NCI-H1105 (cell line): ENCODE data around the gene CHCHD3.

Experiments
- DNase-seq: peaks from one replicate; lab custom pipeline; 2025; lab: John Stamatoyannopoulos, UW

The CHCHD3 gene

DNA sequence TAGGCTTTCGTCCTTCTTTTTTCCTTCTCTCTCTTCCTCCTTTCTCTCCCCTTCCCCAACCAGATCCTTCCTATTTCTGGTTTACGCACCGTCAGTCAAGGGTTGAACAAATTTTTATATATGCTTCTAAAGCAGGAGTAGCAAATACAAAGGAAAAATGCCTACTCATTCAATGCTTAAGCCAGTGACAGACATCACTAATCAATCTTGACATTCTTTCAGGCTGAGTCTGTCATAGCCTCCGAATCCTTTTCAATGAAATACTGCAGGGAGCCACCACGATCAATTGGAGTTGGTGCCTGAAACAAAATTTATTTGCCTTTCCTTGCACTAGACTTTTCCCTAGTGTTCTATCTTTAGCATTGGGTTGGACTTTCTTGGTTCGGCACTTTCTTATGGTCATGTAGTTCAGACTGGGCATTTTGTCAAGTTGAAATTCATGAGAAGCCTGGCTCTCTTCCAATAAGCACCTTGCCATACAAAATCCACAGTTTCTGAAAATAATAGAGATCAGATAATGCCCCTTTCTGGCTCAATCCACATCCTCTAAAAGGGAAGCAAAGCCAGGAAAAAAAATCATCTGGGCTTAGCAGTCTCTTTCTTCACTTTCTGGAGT lies 266.1 kb downstream of the CHCHD3 start:
- DNase-seq, result no peak

GRCh38 chr7:132815130-132815529 lies 266.8 kb downstream of the CHCHD3 start:
- DNase-seq, result no peak

DNA sequence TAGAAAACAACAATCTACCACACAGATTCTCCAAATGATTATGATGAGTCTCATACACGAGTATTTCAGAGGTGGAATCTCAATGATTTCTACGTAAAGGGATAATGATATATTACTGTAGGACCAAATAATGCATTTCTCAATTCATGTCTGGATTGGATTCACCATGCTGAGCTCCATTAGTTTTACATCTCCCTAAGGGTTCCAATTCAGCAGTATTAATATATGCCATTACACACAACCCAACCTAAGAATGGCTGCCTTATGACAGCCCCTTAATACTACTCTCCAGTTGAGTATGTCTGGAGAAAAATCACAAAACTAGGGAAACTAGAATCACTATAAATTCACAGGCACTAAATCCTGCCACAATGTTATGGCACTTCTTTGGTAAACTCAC lies 271.3 kb downstream of the CHCHD3 start:
- DNase-seq, result no peak

- no peak for DNase-seq
Observed at GRCh38 chr7:132806834-132807233, 275.1 kb downstream of the CHCHD3 start.

DNA sequence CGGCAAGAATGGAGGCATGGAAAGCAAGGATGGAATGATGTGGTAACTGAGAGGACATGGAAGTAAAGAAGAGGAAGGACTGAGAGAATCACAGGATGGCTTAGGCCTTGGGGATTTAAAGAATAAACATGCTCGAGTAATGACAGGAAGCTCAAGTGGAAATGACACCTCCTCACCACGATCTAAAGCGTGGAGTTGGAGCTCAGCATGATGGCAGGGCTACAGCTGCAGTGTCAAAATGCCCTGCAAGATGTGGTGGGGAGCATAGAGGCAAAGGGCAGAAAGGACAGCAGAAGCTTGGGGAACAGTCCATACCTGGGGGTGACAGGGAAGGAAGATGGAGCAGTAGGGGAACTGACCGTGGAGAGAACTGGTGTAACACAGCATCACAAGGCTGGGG lies 276.1 kb downstream of the CHCHD3 start:
- no peak for DNase-seq

- no peak for DNase-seq
Observed at GRCh38 chr7:132804849-132805485, 276.9 kb downstream of the CHCHD3 start.

DNA sequence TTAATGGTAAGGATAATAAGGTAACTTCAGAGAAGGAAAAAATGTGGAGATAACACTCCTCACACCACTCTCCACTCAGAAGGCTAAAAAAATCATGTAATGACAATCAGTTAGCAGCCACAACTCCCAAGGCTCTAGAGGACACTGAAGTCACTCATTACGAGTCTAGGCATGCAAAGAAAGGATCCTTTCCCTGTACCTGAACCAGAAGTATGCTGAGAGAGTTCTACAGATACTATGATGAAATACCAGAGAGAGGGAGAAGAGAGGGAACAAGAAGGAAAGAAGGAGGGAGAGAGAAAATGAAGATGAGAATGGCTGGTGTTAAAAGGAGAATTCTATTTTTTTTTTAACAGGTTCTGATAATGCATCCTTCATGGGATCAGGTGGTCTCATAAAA lies 281.4 kb downstream of the CHCHD3 start:
- DNase-seq, result no peak

DNA sequence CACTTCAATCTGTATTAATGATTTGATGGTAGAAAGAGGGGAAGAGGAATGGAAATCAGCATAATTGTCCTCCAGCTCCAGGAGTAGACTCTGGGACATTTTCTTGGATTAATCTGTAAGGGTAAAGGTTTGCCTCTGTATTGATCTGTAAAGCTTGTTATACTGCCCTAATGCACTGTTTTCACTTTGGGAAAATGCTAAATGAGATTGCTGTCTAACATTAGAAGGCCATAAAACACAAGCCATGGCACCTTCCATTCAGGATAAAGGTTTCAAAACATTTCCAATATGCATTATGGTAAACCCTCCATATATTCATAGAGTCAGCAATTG lies 282.8 kb downstream of the CHCHD3 start:
- DNase-seq, result no peak

DNA sequence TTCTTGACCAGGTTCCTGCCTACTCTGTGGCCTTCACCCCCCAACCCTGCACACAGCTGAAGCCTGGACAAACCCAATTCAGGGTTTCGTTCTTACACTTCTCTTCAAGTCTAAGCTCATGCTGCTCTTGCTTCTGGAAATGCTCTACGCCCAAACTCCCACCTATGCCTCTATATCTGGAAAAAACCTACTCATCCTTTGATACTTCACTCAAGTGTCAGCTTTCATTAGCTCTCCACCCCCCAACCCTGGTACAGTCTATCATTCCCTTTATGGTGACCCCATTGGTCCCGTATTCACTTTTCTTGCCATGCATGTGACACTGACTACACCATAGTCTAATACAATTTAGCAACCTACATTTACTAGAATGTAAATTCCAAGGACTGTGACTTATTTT lies 284.7 kb downstream of the CHCHD3 start:
- DNase-seq, result no peak

DNA sequence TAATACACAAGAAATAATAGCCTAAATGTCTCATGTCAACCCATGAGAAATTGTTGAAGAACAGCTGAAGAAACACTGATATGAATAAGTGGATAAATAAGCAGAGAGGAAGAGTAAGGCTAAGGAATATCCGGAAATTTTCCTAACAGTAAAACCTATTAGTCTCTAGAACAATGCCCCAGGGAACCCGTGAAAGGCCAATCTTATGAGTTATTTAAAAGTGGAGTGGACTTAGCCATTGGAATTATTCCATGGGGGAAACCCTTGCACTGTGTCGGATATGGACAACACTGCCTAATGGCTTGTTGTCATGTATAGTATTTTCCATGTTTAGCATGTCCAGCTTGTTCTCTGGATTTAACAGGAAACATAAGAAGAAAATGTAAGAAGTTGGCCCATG lies 288.4 kb downstream of the CHCHD3 start:
- no peak for DNase-seq

DNA sequence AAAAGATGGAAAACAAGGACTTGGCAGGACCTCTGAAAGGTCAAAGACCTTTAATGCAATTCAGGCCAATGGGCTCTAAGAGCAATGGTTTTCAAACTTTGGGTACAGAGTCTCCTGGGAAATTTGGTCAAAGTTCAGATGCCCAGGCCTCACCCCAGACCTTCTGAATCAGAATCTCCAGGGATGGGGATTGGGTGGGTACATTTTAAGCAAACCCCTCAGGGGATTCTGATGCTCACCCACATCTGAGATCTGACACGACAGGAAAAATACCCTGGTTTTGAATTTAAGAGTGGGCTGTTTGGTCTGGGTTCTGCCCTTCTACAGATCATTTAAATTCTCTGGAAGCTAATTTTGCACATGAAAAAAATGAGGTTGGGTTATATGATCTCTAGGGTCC lies 290.9 kb downstream of the CHCHD3 start:
- no peak for DNase-seq

DNA sequence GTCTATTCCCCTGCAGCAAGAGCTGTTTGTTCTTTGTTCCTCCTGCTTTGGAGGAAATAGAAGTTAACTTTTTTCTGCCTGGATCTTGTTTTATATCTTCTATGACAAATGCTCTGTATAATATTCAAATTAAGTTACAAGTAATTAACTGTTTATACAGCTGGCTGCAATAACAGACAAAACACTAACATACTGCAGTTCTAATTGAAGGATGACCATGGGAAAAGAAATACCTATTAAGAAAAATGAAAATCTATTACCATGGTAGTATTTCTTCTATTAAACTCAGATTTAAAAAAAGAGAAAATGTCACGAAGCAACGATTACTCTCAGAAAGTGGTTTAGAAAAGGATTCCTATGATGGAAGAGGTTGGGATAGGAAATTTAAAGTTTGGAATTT lies 291.8 kb downstream of the CHCHD3 start:
- no peak for DNase-seq

GRCh38 chr7:132789281-132789680 lies 292.6 kb downstream of the CHCHD3 start:
- no peak for DNase-seq

- DNase-seq, result no peak
Observed at GRCh38 chr7:132785870-132786269, 296.0 kb downstream of the CHCHD3 start.

- no peak for DNase-seq
Observed at GRCh38 chr7:132784406-132784805, 297.5 kb downstream of the CHCHD3 start.

DNA sequence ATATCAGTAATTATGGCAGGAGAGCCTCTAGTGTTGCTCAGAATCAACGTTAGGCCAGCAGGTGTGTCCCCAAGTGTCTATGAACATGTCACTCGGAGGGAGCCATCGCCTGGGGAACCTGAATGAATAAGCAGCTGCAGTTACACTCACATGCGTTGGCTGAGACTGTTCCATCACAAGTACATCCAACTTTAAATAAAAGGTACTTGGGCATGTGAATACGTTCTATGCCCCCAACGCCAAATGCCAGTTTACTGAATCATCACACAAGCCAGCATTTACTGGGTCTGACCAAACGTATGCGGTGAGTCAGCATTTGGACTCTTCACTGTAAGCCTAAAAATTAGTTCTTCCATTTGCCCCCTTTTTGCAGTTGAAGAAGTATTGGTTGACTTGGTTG lies 298.1 kb downstream of the CHCHD3 start:
- peak; percentile 74 for DNase-seq

- no peak for DNase-seq
Observed at GRCh38 chr7:132782777-132783640, 298.9 kb downstream of the CHCHD3 start.

GRCh38 chr7:132780822-132781221 lies 301.1 kb downstream of the CHCHD3 start:
- no peak for DNase-seq

GRCh38 chr7:132779164-132779563 lies 302.7 kb downstream of the CHCHD3 start:
- no peak for DNase-seq

GRCh38 chr7:132778761-132779160 lies 303.1 kb downstream of the CHCHD3 start:
- DNase-seq, result no peak

- no peak for DNase-seq
Observed at GRCh38 chr7:132777956-132778355, 303.9 kb downstream of the CHCHD3 start.

- no peak for DNase-seq
Observed at GRCh38 chr7:132777414-132777813, 304.5 kb downstream of the CHCHD3 start.

DNA sequence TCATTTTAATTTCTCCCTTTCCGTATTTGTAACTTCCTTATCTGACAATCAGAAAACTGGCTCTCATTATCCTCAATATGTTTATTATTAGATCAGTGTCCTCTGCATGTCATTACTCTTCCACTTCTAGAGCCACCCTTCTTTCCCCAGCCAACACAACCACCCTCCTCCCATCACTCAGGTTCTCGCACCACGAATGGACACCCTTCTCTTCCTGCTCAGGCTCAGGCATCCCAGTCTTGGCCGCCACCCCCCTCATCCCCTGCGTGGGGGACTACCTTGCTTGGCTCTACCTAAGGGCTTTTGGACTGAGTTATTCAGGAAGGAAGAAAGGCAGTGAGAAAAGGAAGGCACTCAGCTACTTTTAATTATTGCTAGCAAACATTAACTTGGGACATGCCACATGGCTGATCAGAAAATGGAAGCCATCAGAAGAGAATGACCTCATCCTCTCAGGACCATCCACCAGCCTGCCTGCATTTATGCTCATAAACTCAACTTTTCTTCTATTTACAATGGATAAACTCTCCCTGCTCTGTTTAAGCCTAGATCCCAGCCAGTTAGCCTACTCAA lies 305.8 kb downstream of the CHCHD3 start:
- DNase-seq, result no peak
